GM19455 (cell line): ENCODE measurements around the gene ZNF98.

Source experiments
- ATAC-seq: cut with Tn5 transposase; IDR thresholded peaks from one replicate; pipeline ENCODE4 v1.9.1; 2021; ENCODE audit not compliant: unreplicated experiment

Gene ZNF98

GRCh38 chr19:22422211-22422610, at the start of gene ZNF98:
Gene ZNF98, minus strand, starts transcription at chr19:22422346. Its CDS starts 122 bp downstream, at chr19:22422224.
- ATAC-seq: no peak

GRCh38 chr19:22446605-22447004, 24.5 kb upstream of the ZNF98 start:
- no peak for ATAC-seq

- no peak for ATAC-seq
Measured at GRCh38 chr19:22438011-22438410, 15.9 kb upstream of the ZNF98 start.

GRCh38 chr19:22427960-22428913, 6.1 kb upstream of the ZNF98 start:
- ATAC-seq: no peak

- no peak for ATAC-seq
Measured at GRCh38 chr19:22427547-22427946, 5.4 kb upstream of the ZNF98 start.

- ATAC-seq: no peak
Measured at GRCh38 chr19:22426901-22427300, 4.8 kb upstream of the ZNF98 start.

GRCh38 chr19:22421797-22422196, 349 bp downstream of the ZNF98 start:
- no peak for ATAC-seq

GRCh38 chr19:22354665-22355064, 67.5 kb downstream of the ZNF98 start:
- ATAC-seq: no peak
